Measurements from ENCODE around the gene C2orf78. TPM values are rescaled to one million over a fixed set of nuclear protein-coding genes. Genes with fewer than 3 reads are reported as not detected.

Gene C2orf78
- total and polyA plus RNA-seq, 2 of the 4 experiments (the other 2 are of a cell fraction), result 0.03 TPM; not detected in 1

GRCh38 chr2:73736378-73736777, 47.6 kb upstream of the C2orf78 start:
- intact Hi-C loops (cut with micrococcal nuclease), result loop anchor here (2.0 to 5.0 kb wide), 2 partner anchors 56 to 504 kb away; partner anchors contain the start of genes CCT7 and PRADC1
- DNase-seq, result no peak

More at GRCh38 chr2:73736378-73736777, 47.6 kb upstream of the C2orf78 start:
- Histone ChIP-seq H2BK15ac (ENCODE audit: low read depth, low read length) (no peak overlapping the region), H3K4ac (ENCODE audit: low read depth, low read length) (no peak overlapping the region), H3K18ac (ENCODE audit: low read depth, low read length) (no peak overlapping the region), H3K4me3 (ENCODE audit: insufficient read depth, low read depth, low read length) (peak overlapping the region; percentile 74), H3K79me1 (ENCODE audit: low read depth in 1 of 2, low read length in 2 of 2) (peaks cover 6% of the 10 kb centered on the region in 2 experiments), H2BK5ac (ENCODE audit: low read depth, low read length, poor library complexity, severe bottlenecking) (no peak overlapping the region), H2AK5ac (ENCODE audit: low read depth, low read length) (no peak overlapping the region), H3K27me3 (ENCODE audit: control insufficient read depth, insufficient read depth, low read length) (no peaks in the 10 kb centered on the region), H3K27ac (ENCODE audit: insufficient read depth, low read length) (peak overlapping the region; percentile 26; the same call in 1 of the 2 replicates), H4K8ac (ENCODE audit: low read depth in 2 of 2, low read length in 2 of 2) (peak overlapping the region; percentile 74 to 85), H2BK120ac (ENCODE audit: low read depth, low read length) (no peak overlapping the region), H3K4me2 (ENCODE audit: low read depth, low read length) (peak overlapping the region; percentile 98), H3K9ac (ENCODE audit: low read depth, low read length) (peak overlapping the region; percentile 69), H3K14ac (replicated peaks; ENCODE audit: low read depth, low read length) (no peak overlapping the region), H2BK20ac (ENCODE audit: low read depth, low read length) (no peak overlapping the region), H4K91ac (ENCODE audit: insufficient read depth, low read depth, low read length) (no peak overlapping the region), H3K4me1 (ENCODE audit: control insufficient read depth, insufficient read depth, low read length) (no peaks in the 10 kb centered on the region), H2AK9ac (replicated peaks; ENCODE audit: low read depth, low read length, poor library complexity) (no peak overlapping the region), H3K9me3 (ENCODE audit: control insufficient read depth, insufficient read depth, low read length) (no peaks in the 10 kb centered on the region), H3K9me1 (ENCODE audit: insufficient read depth, low read length) (peaks cover 2% of the 10 kb centered on the region; the same call in 1 of the 2 replicates), H4K20me1 (ENCODE audit: insufficient read depth, low read length) (no peaks in the 10 kb centered on the region), H3K23ac (ENCODE audit: low read depth, low read length) (peak overlapping the region; percentile 2; the same call in 1 of the 2 replicates), H4K5ac (ENCODE audit: low read depth, low read length) (peak overlapping the region; percentile 30; the same call in 1 of the 2 replicates), H3K56ac (ENCODE audit: extremely low read depth, insufficient read depth, low read length) (no peak overlapping the region; the same call in 1 of the 2 replicates), H2AFZ (replicated peaks; ENCODE audit: low read length, poor library complexity) (peak overlapping the region; percentile 88), H3K36me3 (ENCODE audit: control insufficient read depth, insufficient read depth, low read length) (peaks cover 3% of the 10 kb centered on the region)
- CTCF ChIA-PET, result no interaction called here
- TF ChIP-seq NFE2L2 (IDR thresholded peaks at IDR 0.05; ENCODE audit: low read depth, low read length) (no peak), MAZ (IDR thresholded peaks at IDR 0.05; ENCODE audit: borderline replicate concordance, low read depth, low read length) (no peak), MAFK (IDR thresholded peaks at IDR 0.05; ENCODE audit: low read depth, low read length) (no peak), SMC3 (IDR thresholded peaks at IDR 0.05; ENCODE audit: low read depth, low read length) (no peak), RFX5 (IDR thresholded peaks at IDR 0.05; ENCODE audit: low read depth, low read length) (no peak), MXI1 (IDR thresholded peaks at IDR 0.05; ENCODE audit: borderline replicate concordance, low read depth, low read length) (no peak), CTCF (conservative IDR thresholded peaks at IDR 0.05; ENCODE audit: low read depth, low read length) (no peak), USF2 (IDR thresholded peaks at IDR 0.05; ENCODE audit: low read depth, low read length) (no peak), RCOR1 (IDR thresholded peaks at IDR 0.05; ENCODE audit: insufficient replicate concordance, low read length) (no peak)
- BruUV-seq (replicated peaks), result TSS peak; percentile 46
- in situ Hi-C loops (cut with MboI; ENCODE audit: low sequenced_read_pairs), result no loop called here
- dilution Hi-C loops (cut with HindIII; ENCODE audit: low sequenced_read_pairs, unreplicated experiment), result no loop called here
- no peak for ATAC-seq (ENCODE audit: low read depth)
- POLR2A ChIA-PET (ENCODE audit: unreplicated experiment), result interaction anchor here (1.3 kb wide), 1 partner anchor 24 kb away, joined by 3 read pairs; no protein-coding TSS in a partner anchor
- 22% methylated on average over 6 of the region's 8 CpGs; no CpG with 5 or more reads in 1 of the 2 experiments for WGBS, 2 experiments (ENCODE audit: extremely low coverage in 2 of 2, insufficient read length in 1 of 2)

Measured in IMR-90 (cell line).